GM23248 (cell line): ENCODE data around the gene RBKS.

Experiments used
- EZH2 ChIP-seq: fragments of 200-600 bp; sonication (generic); IDR thresholded peaks from 2 replicates; pipeline ENCODE4 v1.6.1; 2018; ENCODE audit warnings: antibody characterized with exemption, mild to moderate bottlenecking; ENCODE audit not compliant: insufficient read depth, poor library complexity, severe bottlenecking
- EZH2phosphoT487 ChIP-seq: fragments of 200-600 bp; sonication (generic); IDR thresholded peaks from 2 replicates; pipeline ENCODE4 v1.6.1; 2018; ENCODE audit warnings: antibody characterized with exemption, moderate library complexity, mild to moderate bottlenecking, low read depth; ENCODE audit not compliant: insufficient read depth

DNA sequence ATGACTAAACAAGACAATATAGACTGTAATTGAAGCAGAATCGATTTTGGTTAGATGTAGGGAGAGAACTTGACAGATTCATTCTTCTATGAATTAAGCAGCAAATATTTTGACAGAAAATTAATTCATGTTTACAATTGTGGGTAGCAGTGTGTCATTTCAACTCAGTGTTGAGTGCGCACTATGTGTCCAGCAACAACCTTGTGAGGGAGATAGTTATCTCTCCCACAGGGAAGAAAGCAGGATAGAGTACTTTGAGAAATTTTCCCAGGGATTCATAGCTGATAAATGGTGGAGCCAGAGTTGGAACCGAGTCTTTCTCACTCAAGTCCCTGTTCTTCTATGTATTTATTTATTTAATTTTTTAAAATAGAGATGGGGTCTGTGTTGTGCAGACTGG is 113.5 kb downstream of the RBKS start:
- no peak for TF ChIP-seq EZH2
- TF ChIP-seq EZH2phosphoT487: no peak
